HG02970 (cell line): ENCODE measurements around the gene SIRPB1.
"Not testable (repeated sequence)": the region's sequence is repeated elsewhere in the genome, so short reads cannot be mapped to it uniquely, and the experiment has no call there.

ENCODE experiments used
- ATAC-seq: cut with Tn5 transposase; IDR thresholded peaks from one replicate; pipeline ENCODE4 v1.9.1; 2021; ENCODE audit warnings: mild to moderate bottlenecking, moderate library complexity, moderate number of reproducible peaks; ENCODE audit not compliant: unreplicated experiment, low FRiP score

Gene SIRPB1

GRCh38 chr20:1619861-1620444, at the start of gene SIRPB1:
Gene SIRPB1 (minus strand): TSS chr20:1620009. CDS start chr20:1619944, 65 bp downstream.
- no peak for ATAC-seq

GRCh38 chr20:1669304-1669703, 49.5 kb upstream of the SIRPB1 start:
- ATAC-seq = no peak

- ATAC-seq = no peak
These were observed 47.8 kb upstream of the SIRPB1 start for GRCh38 chr20:1667502-1668085.

- ATAC-seq = no peak
These were observed 47.0 kb upstream of the SIRPB1 start for GRCh38 chr20:1666802-1667201.

- no peak for ATAC-seq
These were observed 45.5 kb upstream of the SIRPB1 start for GRCh38 chr20:1665345-1665744.

GRCh38 chr20:1664911-1665310, 45.1 kb upstream of the SIRPB1 start:
- no peak for ATAC-seq

- ATAC-seq = no peak
These were observed 44.1 kb upstream of the SIRPB1 start for GRCh38 chr20:1663917-1664316.

- no peak for ATAC-seq
These were observed 41.9 kb upstream of the SIRPB1 start for GRCh38 chr20:1661542-1662299.

- no peak for ATAC-seq
These were observed 40.4 kb upstream of the SIRPB1 start for GRCh38 chr20:1660246-1660645.

GRCh38 chr20:1657556-1658334, 37.9 kb upstream of the SIRPB1 start, which contains the start of gene SIRPG:
Gene SIRPG (minus strand): TSS chr20:1657779. CDS start chr20:1657714, 65 bp downstream.
- ATAC-seq = no peak

- ATAC-seq = no peak
These were observed 37.0 kb upstream of the SIRPB1 start for GRCh38 chr20:1656844-1657243.

- no peak for ATAC-seq
These were observed 35.2 kb upstream of the SIRPB1 start for GRCh38 chr20:1654996-1655395.

GRCh38 chr20:1652960-1653359, 33.2 kb upstream of the SIRPB1 start:
- ATAC-seq = no peak

- no peak for ATAC-seq
These were observed 32.3 kb upstream of the SIRPB1 start for GRCh38 chr20:1652104-1652503.

GRCh38 chr20:1651268-1652058, 31.7 kb upstream of the SIRPB1 start:
- no peak for ATAC-seq

GRCh38 chr20:1648101-1648500, 28.3 kb upstream of the SIRPB1 start:
- no peak for ATAC-seq

- ATAC-seq = no peak
These were observed 27.2 kb upstream of the SIRPB1 start for GRCh38 chr20:1646975-1647431.

GRCh38 chr20:1644101-1644962, 24.5 kb upstream of the SIRPB1 start:
- ATAC-seq = no peak

- ATAC-seq = not testable (repeated sequence)
These were observed 18.8 kb upstream of the SIRPB1 start for GRCh38 chr20:1638643-1639042.
